ENCODE results near the gene CASZ1. TPM values are rescaled to one million over a fixed set of nuclear protein-coding genes. Genes with fewer than 3 reads are reported as not detected.

The CASZ1 gene
- total RNA-seq, 1 experiment from 2014 or later, result 11.1 TPM

GRCh38 chr1:10703702-10704101, 92.7 kb downstream of the CASZ1 start:
- no peak overlapping the region for H3K4me3 Mint-ChIP-seq (ENCODE audit: unreplicated experiment)
- ChIA-PET CTCF (interaction anchor here (0.7 kb wide), 1 partner anchor 122 kb away, joined by 3 read pairs; no protein-coding TSS in a partner anchor), POLR2A (interaction anchor here (0.9 kb wide), 1 partner anchor 27 kb away, joined by 3 read pairs; no protein-coding TSS in a partner anchor)
- H3K4me1 Mint-ChIP-seq (ENCODE audit: insufficient read depth, unreplicated experiment), result peaks cover 11% of the 10 kb centered on the region
- peaks cover 7% of the 10 kb centered on the region for H3K36me3 Mint-ChIP-seq (ENCODE audit: insufficient read depth, unreplicated experiment)
- intact Hi-C loops (cut with micrococcal nuclease), result no loop called here
- no peaks in the 10 kb centered on the region for H3K9me3 Mint-ChIP-seq (ENCODE audit: unreplicated experiment)
- TF ChIP-seq CTCF (IDR thresholded peaks at IDR 0.05; ENCODE audit: unreplicated experiment), result no peak
- no peak overlapping the region for H3K27ac Mint-ChIP-seq (ENCODE audit: low read depth, unreplicated experiment)
- BruUV-seq (replicated peaks), result no TSS peak
- no peak for DNase-seq (ENCODE audit: unreplicated experiment)
- no peaks in the 10 kb centered on the region for H3K27me3 Mint-ChIP-seq (ENCODE audit: insufficient read depth, unreplicated experiment)

GRCh38 chr1:10701145-10701544, 95.3 kb downstream of the CASZ1 start:
- Mint-ChIP-seq H3K36me3 (ENCODE audit: insufficient read depth, unreplicated experiment) (peaks cover 15% of the 10 kb centered on the region), H3K27me3 (ENCODE audit: insufficient read depth, unreplicated experiment) (no peaks in the 10 kb centered on the region), H3K4me1 (ENCODE audit: insufficient read depth, unreplicated experiment) (peaks cover 12% of the 10 kb centered on the region), H3K9me3 (ENCODE audit: unreplicated experiment) (no peaks in the 10 kb centered on the region), H3K4me3 (ENCODE audit: unreplicated experiment) (no peak overlapping the region), H3K27ac (ENCODE audit: low read depth, unreplicated experiment) (no peak overlapping the region)
- no peak for DNase-seq (ENCODE audit: unreplicated experiment)
- ChIA-PET CTCF (interaction anchor here (0.6 kb wide), 1 partner anchor 271 kb away, joined by 3 read pairs; the partner anchor contains the start of gene CENPS), POLR2A (interaction anchor here (1.3 kb wide), 1 partner anchor 104 kb away, joined by 3 read pairs; no protein-coding TSS in a partner anchor)
- no TSS peak for BruUV-seq (replicated peaks)
- no peak for TF ChIP-seq CTCF (IDR thresholded peaks at IDR 0.05; ENCODE audit: unreplicated experiment)
- intact Hi-C loops (cut with micrococcal nuclease), result no loop called here

- intact Hi-C loops (cut with micrococcal nuclease), result no loop called here
- Mint-ChIP-seq H3K27ac (ENCODE audit: low read depth, unreplicated experiment) (peak overlapping the region; percentile 8), H3K4me1 (ENCODE audit: insufficient read depth, unreplicated experiment) (peaks cover 16% of the 10 kb centered on the region), H3K36me3 (ENCODE audit: insufficient read depth, unreplicated experiment) (peaks cover 15% of the 10 kb centered on the region), H3K27me3 (ENCODE audit: insufficient read depth, unreplicated experiment) (no peaks in the 10 kb centered on the region), H3K9me3 (ENCODE audit: unreplicated experiment) (no peaks in the 10 kb centered on the region), H3K4me3 (ENCODE audit: unreplicated experiment) (no peak overlapping the region)
- ChIA-PET CTCF (interaction anchor here (0.6 to 1.0 kb wide), 2 partner anchors 192 to 211 kb away, joined by 3 read pairs; no protein-coding TSS in a partner anchor), POLR2A (no interaction called here)
- TF ChIP-seq CTCF (IDR thresholded peaks at IDR 0.05; ENCODE audit: unreplicated experiment), result no peak
- BruUV-seq (replicated peaks), result no TSS peak
- DNase-seq (ENCODE audit: unreplicated experiment), result no peak
These were observed 97.0 kb downstream of the CASZ1 start for GRCh38 chr1:10699470-10699835.

GRCh38 chr1:10698726-10699469, 97.5 kb downstream of the CASZ1 start:
- H3K9me3 Mint-ChIP-seq (ENCODE audit: unreplicated experiment), result no peaks in the 10 kb centered on the region
- H3K27me3 Mint-ChIP-seq (ENCODE audit: insufficient read depth, unreplicated experiment), result no peaks in the 10 kb centered on the region
- intact Hi-C loops (cut with micrococcal nuclease), result no loop called here
- DNase-seq (ENCODE audit: unreplicated experiment), result no peak
- no peak for TF ChIP-seq CTCF (IDR thresholded peaks at IDR 0.05; ENCODE audit: unreplicated experiment)
- no peak overlapping the region for H3K27ac Mint-ChIP-seq (ENCODE audit: low read depth, unreplicated experiment)
- no peak overlapping the region for H3K4me3 Mint-ChIP-seq (ENCODE audit: unreplicated experiment)
- ChIA-PET CTCF (interaction anchor here (0.7 to 1.0 kb wide), 2 partner anchors 19 to 211 kb away, joined by 3 read pairs; no protein-coding TSS in a partner anchor), POLR2A (interaction anchor here (0.5 kb wide), 1 partner anchor 200 kb away, joined by 3 read pairs; no protein-coding TSS in a partner anchor)
- BruUV-seq (replicated peaks), result no TSS peak
- peaks cover 10% of the 10 kb centered on the region for H3K36me3 Mint-ChIP-seq (ENCODE audit: insufficient read depth, unreplicated experiment)
- peaks cover 16% of the 10 kb centered on the region for H3K4me1 Mint-ChIP-seq (ENCODE audit: insufficient read depth, unreplicated experiment)

Data from MCF 10A (cell line).